A172 (cell line): ENCODE data around the gene CCL26. TPM values are rescaled to one million over a fixed set of nuclear protein-coding genes. Genes with fewer than 3 reads are reported as not detected.
"Not testable (repeated sequence)": the region's sequence is repeated elsewhere in the genome, so short reads cannot be mapped to it uniquely, and the experiment has no call there.

Experiments
- DNase-seq: peaks from one replicate; pipeline ENCODE4 v3.0.0-alpha.2; 2015; ENCODE audit warnings: low spot score
- total RNA-seq: library from RNA; depleted of rRNA; stranded (reverse); fragments of >200 nt; shearing (Covaris generic); gene quantifications from 2 replicates; pipeline ENCODE4 v1.2.3, GENCODE V29; 2014

CCL26 gene
- total RNA-seq, 1 experiment from 2014 or later = 6.7 TPM

GRCh38 chr7:75738975-75739795 is 32.8 kb downstream of the CCL26 start:
- peak; percentile 98 for DNase-seq

GRCh38 chr7:75738604-75738974 is 33.4 kb downstream of the CCL26 start, which contains the start of gene HIP1:
TSS of gene HIP1 (minus strand) at chr7:75738941. CDS start at chr7:75738920, 21 bp downstream.
- no peak for DNase-seq

- DNase-seq = no peak
Measured at GRCh38 chr7:75737856-75738603, 34.0 kb downstream of the CCL26 start.

- no peak for DNase-seq
Measured at GRCh38 chr7:75735581-75736350, 36.2 kb downstream of the CCL26 start.

GRCh38 chr7:75734586-75735458 is 37.2 kb downstream of the CCL26 start:
- peak; percentile 96 for DNase-seq

- DNase-seq = peak; percentile 99
Measured at GRCh38 chr7:75732764-75733630, 39.0 kb downstream of the CCL26 start.

GRCh38 chr7:75732016-75732521 is 39.9 kb downstream of the CCL26 start:
- DNase-seq = no peak

GRCh38 chr7:75729851-75730274 is 42.1 kb downstream of the CCL26 start:
- DNase-seq = no peak

GRCh38 chr7:75727881-75728593 is 44.0 kb downstream of the CCL26 start:
- peak; percentile 88 for DNase-seq

- DNase-seq = not testable (repeated sequence)
Measured at GRCh38 chr7:75727351-75727750, 44.7 kb downstream of the CCL26 start.

GRCh38 chr7:75725306-75725705 is 46.7 kb downstream of the CCL26 start:
- no peak for DNase-seq

GRCh38 chr7:75723444-75723843 is 48.6 kb downstream of the CCL26 start:
- DNase-seq = no peak

- DNase-seq = no peak
Measured at GRCh38 chr7:75722373-75722772, 49.6 kb downstream of the CCL26 start.

GRCh38 chr7:75721922-75722321 is 50.1 kb downstream of the CCL26 start:
- DNase-seq = not testable (repeated sequence)

- no peak for DNase-seq
Measured at GRCh38 chr7:75721426-75721825, 50.6 kb downstream of the CCL26 start.

GRCh38 chr7:75719626-75720025 is 52.4 kb downstream of the CCL26 start:
- DNase-seq = no peak
